Pulmonary artery endothelial cell (primary cell): ENCODE results near the gene GUCY2F. TPM values are rescaled to one million over a fixed set of nuclear protein-coding genes. Genes with fewer than 3 reads are reported as not detected.

Source experiments
- DNase-seq: peaks from one replicate; pipeline ENCODE4 v3.0.0-alpha.2; 2011; ENCODE audit warnings: low read depth, low spot score
- total RNA-seq: library from RNA; depleted of rRNA; stranded (reverse); fragments of >200 nt; gene quantifications from 2 replicates; pipeline ENCODE4 v1.2.3, GENCODE V29; 2014

Gene GUCY2F
- total RNA-seq, 1 donor from 2014 or later, result under 0.01 TPM

- DNase-seq, result no peak
Observed at GRCh38 chrX:109344101-109344500, 137.8 kb downstream of the GUCY2F start.

DNA sequence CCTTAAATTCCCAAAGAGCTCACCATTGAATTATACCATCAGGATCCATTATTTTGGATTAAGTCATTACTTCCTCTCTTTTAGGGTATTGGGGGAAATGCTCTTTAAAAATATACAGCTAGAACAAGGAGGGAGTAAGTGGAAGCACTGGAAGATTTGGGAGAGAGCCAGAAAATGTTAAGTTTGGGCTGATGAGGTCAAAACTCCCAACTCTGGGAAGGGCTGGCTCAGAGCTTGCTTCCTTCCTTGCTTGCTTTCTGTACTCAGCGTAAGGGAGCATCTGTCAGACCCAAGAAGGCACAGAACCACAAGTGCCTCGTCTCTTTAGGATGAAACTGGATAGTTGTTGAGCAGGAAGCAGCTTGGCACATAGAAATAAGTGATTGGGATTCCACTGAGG is 138.2 kb downstream of the GUCY2F start:
- DNase-seq, result no peak

DNA sequence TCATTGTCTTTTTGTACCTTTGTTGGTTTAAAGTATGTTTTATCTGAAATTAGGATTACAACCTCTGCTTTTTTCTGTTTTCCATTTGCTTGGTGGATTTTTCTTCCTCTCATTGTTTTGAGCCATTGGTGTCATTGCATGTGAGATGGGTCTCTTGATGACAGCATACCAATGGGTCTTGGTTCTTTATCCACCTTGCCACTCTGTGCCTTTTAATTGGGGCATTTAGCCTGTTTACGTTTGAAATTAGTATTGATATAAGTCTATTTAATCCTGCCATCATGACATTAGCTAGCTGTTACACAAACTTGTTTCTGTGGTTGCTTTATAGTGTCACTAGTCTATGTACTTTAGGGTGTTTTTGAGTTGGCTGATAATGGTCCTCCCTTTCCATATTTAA is 145.7 kb downstream of the GUCY2F start:
- DNase-seq, result no peak

DNA sequence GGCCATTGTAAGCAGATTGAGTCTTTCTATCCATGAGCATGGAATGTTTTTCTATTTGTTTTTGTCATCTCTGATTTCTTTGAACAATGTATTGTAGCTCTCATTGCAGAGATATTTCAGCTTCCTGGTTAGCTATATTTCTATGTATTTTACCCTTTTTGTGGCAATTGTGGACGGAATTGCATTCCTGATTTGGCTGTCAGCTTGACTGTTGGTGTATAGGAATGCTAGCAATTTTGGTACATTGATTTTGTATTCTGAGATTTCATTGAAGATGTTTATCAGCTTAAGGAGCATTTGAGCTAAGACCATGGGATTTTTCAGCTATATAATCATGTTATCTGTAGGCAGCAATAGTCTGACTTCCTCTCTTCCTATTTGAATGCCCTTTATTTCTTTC is 154.6 kb downstream of the GUCY2F start:
- no peak for DNase-seq

Other genes starting within 250 kb of the GUCY2F start
- gene NXT2, start 54.8 kb upstream of the GUCY2F start, total RNA-seq, result 6.4 and 6.5 TPM in 2 replicates
- gene KCNE5, start 143.1 kb upstream of the GUCY2F start, total RNA-seq, result 0.11 and 0.13 TPM in 2 replicates